Loucy (cell line): ENCODE data around the gene CDC42EP3.

Experiments used
- CTCF ChIP-seq: fragments of 200-600 bp; sonication (generic); conservative IDR thresholded peaks from 2 replicates; pipeline ENCODE4 v1.5.1; 2014; ENCODE audit warnings: mild to moderate bottlenecking, antibody characterized with exemption, low read length
- EZH2phosphoT487 ChIP-seq: fragments of 200-600 bp; IDR thresholded peaks from 2 replicates; pipeline ENCODE4 v1.6.1; 2018; ENCODE audit warnings: antibody characterized with exemption, mild to moderate bottlenecking, moderate library complexity, borderline replicate concordance

GRCh38 chr2:37627710-37628109 lies 43.7 kb downstream of the CDC42EP3 start:
- TF ChIP-seq CTCF = no peak
- TF ChIP-seq EZH2phosphoT487 = no peak
